Measurements from ENCODE around the gene MALT1.
"Not testable (repeated sequence)": the region's sequence is repeated elsewhere in the genome, so short reads cannot be mapped to it uniquely, and the experiment has no call there.

The MALT1 gene

GRCh38 chr18:58671111-58671631 lies at the start of gene MALT1:
TSS of gene MALT1 (plus strand) at chr18:58671465. CDS start at chr18:58671644, 179 bp downstream.
- DNase-seq (ENCODE audit: low read depth) = peak; percentile 93

GRCh38 chr18:58624011-58624410 lies 47.3 kb upstream of the MALT1 start:
- no peak for DNase-seq (ENCODE audit: low read depth)

- no peak for DNase-seq (ENCODE audit: low read depth)
These were observed 45.4 kb upstream of the MALT1 start for GRCh38 chr18:58625839-58626238.

GRCh38 chr18:58630071-58630470 lies 41.2 kb upstream of the MALT1 start:
- no peak for DNase-seq (ENCODE audit: low read depth)

GRCh38 chr18:58631301-58631700 lies 40.0 kb upstream of the MALT1 start:
- no peak for DNase-seq (ENCODE audit: low read depth)

GRCh38 chr18:58632552-58632951 lies 38.7 kb upstream of the MALT1 start:
- DNase-seq (ENCODE audit: low read depth) = no peak

GRCh38 chr18:58633874-58634273 lies 37.4 kb upstream of the MALT1 start:
- no peak for DNase-seq (ENCODE audit: low read depth)

- DNase-seq (ENCODE audit: low read depth) = no peak
These were observed 35.4 kb upstream of the MALT1 start for GRCh38 chr18:58635891-58636290.

- DNase-seq (ENCODE audit: low read depth) = no peak
These were observed 34.1 kb upstream of the MALT1 start for GRCh38 chr18:58637197-58637596.

- no peak for DNase-seq (ENCODE audit: low read depth)
These were observed 33.3 kb upstream of the MALT1 start for GRCh38 chr18:58637946-58638345.

- DNase-seq (ENCODE audit: low read depth) = no peak
These were observed 32.8 kb upstream of the MALT1 start for GRCh38 chr18:58638441-58638840.

- DNase-seq (ENCODE audit: low read depth) = no peak
These were observed 32.0 kb upstream of the MALT1 start for GRCh38 chr18:58639237-58639636.

- DNase-seq (ENCODE audit: low read depth) = no peak
These were observed 31.4 kb upstream of the MALT1 start for GRCh38 chr18:58639751-58640427.

GRCh38 chr18:58640428-58640805 lies 30.8 kb upstream of the MALT1 start:
- no peak for DNase-seq (ENCODE audit: low read depth)

GRCh38 chr18:58640891-58641610 lies 30.2 kb upstream of the MALT1 start:
- DNase-seq (ENCODE audit: low read depth) = no peak

GRCh38 chr18:58643557-58643956 lies 27.7 kb upstream of the MALT1 start:
- not testable (repeated sequence) for DNase-seq (ENCODE audit: low read depth)

GRCh38 chr18:58645398-58645797 lies 25.9 kb upstream of the MALT1 start:
- no peak for DNase-seq (ENCODE audit: low read depth)

GRCh38 chr18:58646334-58646862 lies 24.9 kb upstream of the MALT1 start:
- DNase-seq (ENCODE audit: low read depth) = no peak

- no peak for DNase-seq (ENCODE audit: low read depth)
These were observed 21.1 kb upstream of the MALT1 start for GRCh38 chr18:58649966-58650816.

- DNase-seq (ENCODE audit: low read depth) = not testable (repeated sequence)
These were observed 20.4 kb upstream of the MALT1 start for GRCh38 chr18:58650830-58651229.

- not testable (repeated sequence) for DNase-seq (ENCODE audit: low read depth)
These were observed 18.0 kb upstream of the MALT1 start for GRCh38 chr18:58653144-58653722.

Data from stimulated activated CD8-positive, alpha-beta memory T cell treated with anti-CD3 and anti-CD28 coated beads, Interleukin-15, amount 100 ng/mL, for 1 hour (primary cell).